Fibroblast of lung (primary cell): ENCODE data around the gene ABCG8.

Experiments used
- CTCF ChIP-seq, 2 donors: IDR thresholded peaks in 1 of 2; conservative IDR thresholded peaks in 1 of 2; 1 replicate in 1 of 2; 2 replicates in 1 of 2; pipeline ENCODE4 v1.5.1; 2011 to 2012; ENCODE audit warnings: low read length in 2 of 2, control low read depth in 1 of 2, inconsistent platforms in 1 of 2, low read depth in 1 of 2, mild to moderate bottlenecking in 1 of 2
- EZH2 ChIP-seq: IDR thresholded peaks from 2 replicates; pipeline ENCODE4 v1.5.1; 2012; ENCODE audit warnings: low read length, control low read depth, mild to moderate bottlenecking; ENCODE audit errors: missing control alignments

DNA sequence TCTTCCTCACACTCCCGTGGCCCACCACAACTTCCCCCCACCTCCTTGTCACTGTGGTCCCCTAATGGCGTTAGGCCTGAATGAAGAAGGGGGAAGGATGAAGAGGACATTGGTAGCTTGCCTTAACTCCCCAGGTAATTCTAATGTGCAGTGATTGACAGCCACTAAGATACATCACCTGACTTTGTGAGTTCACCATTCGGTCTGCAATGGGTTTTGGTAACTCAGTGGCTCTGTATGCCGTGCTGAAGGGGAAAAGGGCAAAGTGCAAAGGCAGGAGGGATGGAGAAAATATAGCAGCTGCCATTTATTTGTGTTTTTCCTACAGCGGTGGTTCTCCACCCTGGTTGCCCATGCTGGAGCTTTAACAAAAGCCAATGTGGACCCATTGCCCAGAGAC, 42.2 kb downstream of the ABCG8 start:
- TF ChIP-seq CTCF (conservative IDR thresholded peaks at IDR 0.05 in 1 of 2, IDR thresholded peaks at IDR 0.05 in 1 of 2; ENCODE audit: low read depth in 1 of 2, low read length in 2 of 2): no peak
- no peak for TF ChIP-seq EZH2
